H4 (cell line): Measurements from ENCODE around the gene INS. TPM values are rescaled to one million over a fixed set of nuclear protein-coding genes. Genes with fewer than 3 reads are reported as not detected.
A peak's percentile ranks its signal among the peaks of the same experiment; 100 is the strongest.

Experiments
- DNase-seq: peaks from one replicate; pipeline ENCODE4 v3.0.0-alpha.2; 2015; ENCODE audit warnings: low spot score
- total RNA-seq: library from RNA; depleted of rRNA; stranded (reverse); fragments of >200 nt; shearing (Covaris generic); gene quantifications from 2 replicates; pipeline ENCODE4 v1.2.3, GENCODE V29; 2014

The INS gene
- total RNA-seq, 1 experiment from 2014 or later: not detected

- DNase-seq: no peak
Measured at GRCh38 chr11:2144544-2145248, 16.3 kb downstream of the INS start.

GRCh38 chr11:2143799-2144543, 17.0 kb downstream of the INS start:
- no peak for DNase-seq

GRCh38 chr11:2143477-2143798, 17.6 kb downstream of the INS start:
- DNase-seq: no peak

- no peak for DNase-seq
Measured at GRCh38 chr11:2142762-2143202, 18.2 kb downstream of the INS start.

GRCh38 chr11:2142300-2142759, 18.7 kb downstream of the INS start:
- no peak for DNase-seq

GRCh38 chr11:2140411-2141400, 20.3 kb downstream of the INS start:
- no peak for DNase-seq

- DNase-seq: no peak
Measured at GRCh38 chr11:2139621-2140337, 21.2 kb downstream of the INS start.

- no peak for DNase-seq
Measured at GRCh38 chr11:2139123-2139521, 21.9 kb downstream of the INS start, which contains the start of gene IGF2. Gene IGF2 (minus strand): TSS chr11:2139389. CDS start chr11:2135523, 3,866 bp downstream.

- no peak for DNase-seq
Measured at GRCh38 chr11:2138431-2139122, 22.4 kb downstream of the INS start.

- no peak for DNase-seq
Measured at GRCh38 chr11:2138068-2138430, 23.0 kb downstream of the INS start.

- DNase-seq: peak; percentile 63
Measured at GRCh38 chr11:2137202-2138067, 23.6 kb downstream of the INS start.

GRCh38 chr11:2136952-2137201, 24.1 kb downstream of the INS start:
- no peak for DNase-seq

- DNase-seq: no peak
Measured at GRCh38 chr11:2136209-2136951, 24.6 kb downstream of the INS start.

- no peak for DNase-seq
Measured at GRCh38 chr11:2135648-2136201, 25.3 kb downstream of the INS start.

- DNase-seq: no peak
Measured at GRCh38 chr11:2135018-2135569, 25.9 kb downstream of the INS start.

- no peak for DNase-seq
Measured at GRCh38 chr11:2134022-2135010, 26.7 kb downstream of the INS start.

GRCh38 chr11:2133241-2134021, 27.6 kb downstream of the INS start:
- DNase-seq: no peak
